SU-DHL-6 (cell line): Measurements from ENCODE around the gene TTC12.

Source experiments
- H2AFZ ChIP-seq: fragments of 200-600 bp; sonication (generic); 2 replicates; pipeline ENCODE4 v1.6.1; 2014; ENCODE audit warnings: low read depth, mild to moderate bottlenecking, moderate library complexity, mixed read lengths, antibody characterized with exemption, low read length; ENCODE audit not compliant: severe bottlenecking
- H3F3A ChIP-seq: fragments of 200-600 bp; shearing (Covaris generic); 2 replicates; pipeline ENCODE4 v1.6.0; 2016; ENCODE audit warnings: antibody characterized with exemption, mild to moderate bottlenecking; ENCODE audit not compliant: insufficient read depth
- H3K27ac ChIP-seq: fragments of 200-600 bp; sonication (generic); 2 replicates; pipeline ENCODE4 v1.5.1; 2016; ENCODE audit warnings: low read depth, mild to moderate bottlenecking, low read length, moderate library complexity, mixed read lengths
- H3K27me3 ChIP-seq: fragments of 200-600 bp; sonication (generic), shearing (Covaris generic); 2 replicates; pipeline ENCODE4 v1.6.0; 2014; ENCODE audit warnings: mild to moderate bottlenecking, low read length
- H3K36me3 ChIP-seq: fragments of 200-600 bp; sonication (generic); 2 replicates; pipeline ENCODE4 v1.6.1; 2014; ENCODE audit warnings: mild to moderate bottlenecking, low read length, mixed read lengths
- H3K4me2 ChIP-seq: fragments of 300-600, 200-600 bp; shearing (Covaris generic), sonication (generic); 2 replicates; pipeline ENCODE4 v1.6.0; 2014; ENCODE audit warnings: low read length, low read depth, mild to moderate bottlenecking; ENCODE audit not compliant: poor library complexity, severe bottlenecking
- H3K4me3 ChIP-seq: fragments of 200-600 bp; sonication (generic); 2 replicates; pipeline ENCODE4 v1.5.1; 2014; ENCODE audit warnings: antibody characterized with exemption, low read length, mild to moderate bottlenecking, mixed read lengths; ENCODE audit not compliant: insufficient read depth, poor library complexity, severe bottlenecking
- H3K79me2 ChIP-seq: fragments of 200-600 bp; sonication (generic); 2 replicates; pipeline ENCODE4 v1.6.1; 2014; ENCODE audit warnings: mild to moderate bottlenecking, low read length, moderate library complexity; ENCODE audit not compliant: insufficient read depth
- H3K9ac ChIP-seq: fragments of 200-600 bp; sonication (generic); 2 replicates; pipeline ENCODE4 v1.7.0; 2014; ENCODE audit warnings: mild to moderate bottlenecking, low read length
- H3K9me2 ChIP-seq: fragments of 200-600 bp; sonication (generic); replicated peaks from 2 replicates; pipeline ENCODE4 v1.6.1; 2014; ENCODE audit warnings: low read length; ENCODE audit not compliant: insufficient read depth
- H3K9me3 ChIP-seq: fragments of 200-600 bp; sonication (generic); 2 replicates; pipeline ENCODE4 v1.6.1; 2014; ENCODE audit warnings: low read length, mixed read lengths; ENCODE audit not compliant: insufficient read depth
- H4K20me1 ChIP-seq: fragments of 200-600 bp; sonication (generic); 2 replicates; pipeline ENCODE4 v1.6.1; 2014; ENCODE audit warnings: low read depth, mild to moderate bottlenecking, antibody characterized with exemption, low read length, moderate library complexity, mixed read lengths
- EZH2phosphoT487 ChIP-seq: fragments of 200-600 bp; sonication (generic), shearing (Covaris generic); conservative IDR thresholded peaks from 2 replicates; pipeline ENCODE4 v1.6.1; 2018; ENCODE audit warnings: mild to moderate bottlenecking, antibody characterized with exemption, low read length, moderate library complexity, mixed read lengths
- TF ChIP-seq, protein P1 (sequence below): fragments of 200-600 bp; sonication (generic); IDR thresholded peaks from one replicate; pipeline ENCODE4 v1.5.1; 2017; ENCODE audit warnings: antibody characterized with exemption, mild to moderate bottlenecking, low read length, moderate library complexity; ENCODE audit not compliant: insufficient read depth, poor library complexity, severe bottlenecking

Gene TTC12

GRCh38 chr11:113408887-113409286, 94.5 kb downstream of the TTC12 start:
- Histone ChIP-seq H3K9me2 (no peaks in the 10 kb centered on the region), H3K4me2 (no peak overlapping the region), H2AFZ (no peak overlapping the region), H3K27ac (no peak overlapping the region), H3K79me2 (no peaks in the 10 kb centered on the region), H3K4me3 (no peak overlapping the region), H3K9me3 (no peaks in the 10 kb centered on the region), H4K20me1 (no peaks in the 10 kb centered on the region), H3K27me3 (no peaks in the 10 kb centered on the region), H3F3A (no peaks in the 10 kb centered on the region), H3K9ac (no peak overlapping the region), H3K36me3 (no peaks in the 10 kb centered on the region)
- no peak for TF ChIP-seq EZH2phosphoT487
- TF ChIP-seq, protein P1, sequence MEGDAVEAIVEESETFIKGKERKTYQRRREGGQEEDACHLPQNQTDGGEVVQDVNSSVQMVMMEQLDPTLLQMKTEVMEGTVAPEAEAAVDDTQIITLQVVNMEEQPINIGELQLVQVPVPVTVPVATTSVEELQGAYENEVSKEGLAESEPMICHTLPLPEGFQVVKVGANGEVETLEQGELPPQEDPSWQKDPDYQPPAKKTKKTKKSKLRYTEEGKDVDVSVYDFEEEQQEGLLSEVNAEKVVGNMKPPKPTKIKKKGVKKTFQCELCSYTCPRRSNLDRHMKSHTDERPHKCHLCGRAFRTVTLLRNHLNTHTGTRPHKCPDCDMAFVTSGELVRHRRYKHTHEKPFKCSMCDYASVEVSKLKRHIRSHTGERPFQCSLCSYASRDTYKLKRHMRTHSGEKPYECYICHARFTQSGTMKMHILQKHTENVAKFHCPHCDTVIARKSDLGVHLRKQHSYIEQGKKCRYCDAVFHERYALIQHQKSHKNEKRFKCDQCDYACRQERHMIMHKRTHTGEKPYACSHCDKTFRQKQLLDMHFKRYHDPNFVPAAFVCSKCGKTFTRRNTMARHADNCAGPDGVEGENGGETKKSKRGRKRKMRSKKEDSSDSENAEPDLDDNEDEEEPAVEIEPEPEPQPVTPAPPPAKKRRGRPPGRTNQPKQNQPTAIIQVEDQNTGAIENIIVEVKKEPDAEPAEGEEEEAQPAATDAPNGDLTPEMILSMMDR: no peak

DNA sequence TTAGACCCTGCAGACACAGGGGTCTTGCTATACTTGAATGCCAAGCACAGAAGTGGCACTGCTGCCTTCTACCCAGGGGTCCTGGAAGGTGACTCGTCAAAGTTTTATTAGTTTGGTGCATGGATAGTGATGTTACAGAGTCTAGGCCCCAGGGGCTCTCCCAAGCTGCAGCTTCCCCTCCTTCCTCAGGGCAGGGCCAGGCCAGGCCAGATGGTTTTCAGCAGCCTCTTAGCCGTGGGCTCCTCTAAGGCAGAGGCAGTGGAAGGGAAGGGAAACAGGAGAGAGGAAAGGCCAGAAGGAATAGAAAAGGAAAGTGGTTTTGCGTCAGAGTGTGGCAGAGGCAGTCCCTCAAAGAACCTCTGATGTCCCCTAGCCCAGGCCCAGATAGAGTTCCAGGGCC, 95.1 kb downstream of the TTC12 start:
- H3K36me3 ChIP-seq: no peaks in the 10 kb centered on the region

DNA sequence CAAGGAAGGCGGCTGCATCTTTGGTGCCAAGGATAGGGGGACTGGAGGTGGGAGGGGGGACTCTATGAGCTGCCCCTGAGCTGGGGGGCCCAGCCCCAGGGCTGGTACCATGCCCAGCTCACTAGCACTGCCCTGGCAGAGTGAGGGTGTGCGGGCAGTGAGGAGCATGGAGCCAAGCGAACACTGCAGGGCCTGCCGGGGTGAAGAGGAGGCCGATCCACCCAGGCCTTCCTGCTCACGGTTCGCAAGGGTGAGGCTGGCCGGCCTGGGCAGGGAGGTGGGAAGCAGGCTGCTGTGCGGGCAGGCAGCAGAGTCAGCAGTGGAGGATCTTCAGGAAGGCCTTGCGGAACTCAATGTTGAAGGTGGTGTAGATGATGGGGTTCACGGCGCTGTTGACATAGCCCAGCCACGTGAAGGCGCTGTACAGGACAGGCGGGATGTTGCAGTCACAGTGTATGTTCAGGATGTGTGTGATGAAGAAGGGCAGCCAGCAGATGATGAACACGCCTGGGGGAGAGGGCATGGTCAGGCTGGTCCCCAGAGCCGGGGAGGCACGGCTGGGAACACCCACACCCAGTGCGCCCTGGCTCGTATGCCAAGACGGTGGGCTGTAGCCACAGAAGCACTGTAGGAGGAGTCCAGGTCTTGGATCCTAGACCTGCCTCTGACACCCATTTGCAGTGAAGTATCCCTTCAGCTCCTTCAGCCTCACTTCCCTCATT, 96.2 kb downstream of the TTC12 start:
- no peak for TF ChIP-seq EZH2phosphoT487
- TF ChIP-seq, protein P1: no peak
- H3K36me3 ChIP-seq: no peaks in the 10 kb centered on the region

More for the DNA sequence above, 95.1 kb downstream of the TTC12 start:
- H3K9me3 ChIP-seq: no peaks in the 10 kb centered on the region
- H3K79me2 ChIP-seq: no peaks in the 10 kb centered on the region
- TF ChIP-seq EZH2phosphoT487: no peak
- TF ChIP-seq, protein P1: no peak
- H3K4me2 ChIP-seq: no peak overlapping the region
- H3F3A ChIP-seq: no peaks in the 10 kb centered on the region
- no peak overlapping the region for H2AFZ ChIP-seq
- H3K27me3 ChIP-seq: no peaks in the 10 kb centered on the region
- no peaks in the 10 kb centered on the region for H3K9me2 ChIP-seq
- H3K4me3 ChIP-seq: no peak overlapping the region
- no peaks in the 10 kb centered on the region for H4K20me1 ChIP-seq
- H3K9ac ChIP-seq: no peak overlapping the region
- H3K27ac ChIP-seq: no peak overlapping the region

More for the DNA sequence above, 96.2 kb downstream of the TTC12 start:
- Histone ChIP-seq H4K20me1 (no peaks in the 10 kb centered on the region), H3K9me3 (no peaks in the 10 kb centered on the region), H3K9me2 (no peaks in the 10 kb centered on the region), H3K79me2 (no peaks in the 10 kb centered on the region), H3K27ac (no peak overlapping the region), H3K9ac (no peak overlapping the region), H3K27me3 (no peaks in the 10 kb centered on the region), H3K4me2 (no peak overlapping the region), H3F3A (no peaks in the 10 kb centered on the region), H3K4me3 (no peak overlapping the region), H2AFZ (no peak overlapping the region)
